OCI-M1 (cell line): ENCODE measurements around the gene USP11.
A peak's percentile ranks its signal among the peaks of the same experiment; 100 is the strongest.

Source experiments
- DNase-seq: peaks from one replicate; lab custom pipeline; 2025; lab: John Stamatoyannopoulos, UW

USP11 gene

DNA sequence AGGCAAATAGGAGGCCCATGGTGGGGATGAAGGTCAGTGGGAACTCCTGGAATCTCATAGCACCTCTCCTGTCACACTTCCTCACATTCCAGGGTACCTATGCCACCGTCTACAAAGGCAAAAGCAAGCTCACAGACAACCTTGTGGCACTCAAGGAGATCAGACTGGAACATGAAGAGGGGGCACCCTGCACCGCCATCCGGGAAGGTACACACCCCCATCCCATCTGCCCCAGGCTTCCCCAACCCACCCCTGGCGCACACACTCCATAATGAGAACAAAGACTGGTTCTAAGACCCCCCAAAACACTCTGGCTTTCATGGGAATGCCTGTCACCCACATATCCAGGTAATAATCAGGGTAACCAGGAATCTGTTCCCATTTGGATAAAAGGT lies 7.9 kb upstream of the USP11 start:
- no peak for DNase-seq

DNA sequence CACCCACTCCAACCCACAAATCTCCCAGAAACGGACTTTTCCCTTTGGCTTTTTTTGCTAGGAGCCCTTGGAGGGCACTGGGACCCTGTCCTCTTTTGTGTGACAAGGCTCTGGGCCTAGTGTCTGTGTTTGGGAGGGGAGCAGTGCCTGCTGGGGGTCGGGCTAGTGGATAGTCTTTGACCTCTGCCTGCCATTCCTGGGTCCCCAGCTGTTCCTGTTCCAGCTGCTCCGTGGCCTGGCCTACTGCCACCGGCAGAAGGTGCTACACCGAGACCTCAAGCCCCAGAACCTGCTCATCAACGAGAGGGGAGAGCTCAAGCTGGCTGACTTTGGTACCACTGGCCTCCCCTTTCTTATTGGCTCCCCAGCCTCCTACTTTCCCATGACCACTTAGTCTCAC lies 6.7 kb upstream of the USP11 start:
- no peak for DNase-seq

- no peak for DNase-seq
Measured at GRCh38 chrX:47226531-47227333, 6.1 kb upstream of the USP11 start.

DNA sequence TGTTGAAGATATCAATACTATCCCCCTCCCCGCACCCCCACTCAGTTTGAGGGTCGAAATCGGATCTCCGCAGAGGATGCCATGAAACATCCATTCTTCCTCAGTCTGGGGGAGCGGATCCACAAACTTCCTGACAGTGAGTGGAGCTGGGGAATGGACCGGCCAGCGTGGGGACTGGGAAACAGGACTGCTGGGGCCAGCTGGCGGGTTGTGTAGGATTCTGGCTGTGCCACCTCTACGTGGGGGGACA lies 5.5 kb upstream of the USP11 start:
- DNase-seq = no peak

DNA sequence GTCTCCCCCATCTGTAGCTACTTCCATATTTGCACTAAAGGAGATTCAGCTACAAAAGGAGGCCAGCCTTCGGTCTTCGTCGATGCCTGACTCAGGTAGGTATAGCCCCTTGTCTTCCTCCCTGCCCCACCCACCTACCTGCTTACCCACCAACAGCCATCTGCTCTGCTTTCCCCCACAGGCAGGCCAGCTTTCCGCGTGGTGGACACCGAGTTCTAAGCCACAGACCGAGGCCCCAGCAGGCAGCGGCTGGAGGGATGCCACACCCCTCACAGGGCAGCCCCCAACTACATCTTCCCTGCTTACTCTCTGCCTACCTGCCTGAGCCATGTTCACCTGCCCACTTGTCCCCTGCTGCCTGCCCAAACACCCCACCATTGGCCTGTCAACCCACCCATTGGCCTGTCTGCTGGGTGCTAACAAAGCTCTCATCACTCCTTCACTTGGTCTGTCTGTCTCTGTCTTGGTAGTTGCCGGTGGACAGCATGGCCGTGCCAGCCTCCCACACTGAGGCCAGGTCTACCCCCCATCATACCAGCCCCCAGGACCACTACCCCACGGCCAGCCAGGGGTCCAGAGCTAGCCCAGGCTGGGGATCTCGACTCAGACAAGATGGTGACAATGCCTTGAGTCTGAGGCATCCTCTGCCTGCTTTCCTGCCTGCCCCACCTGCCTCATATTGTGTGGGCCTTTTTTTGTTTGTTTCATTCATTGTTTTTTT lies 4.1 kb upstream of the USP11 start:
- DNase-seq = no peak

- DNase-seq = no peak
Measured at GRCh38 chrX:47229427-47229826, 3.4 kb upstream of the USP11 start.

GRCh38 chrX:47230136-47230868 lies 2.5 kb upstream of the USP11 start:
- no peak for DNase-seq

DNA sequence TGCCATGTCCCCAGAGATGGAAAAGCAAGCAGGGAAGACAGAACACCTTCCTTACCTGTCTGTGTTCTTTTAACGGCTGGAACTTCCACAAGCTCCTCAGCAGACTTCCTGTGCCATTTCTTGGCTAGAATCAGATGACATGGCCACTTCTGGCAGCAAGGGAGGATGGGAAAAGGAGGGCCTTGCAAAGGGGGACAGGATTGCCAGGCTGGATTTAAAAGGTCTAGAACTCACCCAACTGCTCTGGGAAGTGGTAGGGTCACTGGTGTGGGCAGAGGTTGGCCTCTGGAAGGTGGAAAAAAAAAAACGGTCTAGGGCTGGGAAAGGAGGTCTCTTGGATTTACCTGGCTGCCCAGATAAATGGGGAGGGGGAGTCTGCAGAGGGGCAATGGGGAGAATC lies 1.6 kb upstream of the USP11 start:
- peak; percentile 0 for DNase-seq

DNA sequence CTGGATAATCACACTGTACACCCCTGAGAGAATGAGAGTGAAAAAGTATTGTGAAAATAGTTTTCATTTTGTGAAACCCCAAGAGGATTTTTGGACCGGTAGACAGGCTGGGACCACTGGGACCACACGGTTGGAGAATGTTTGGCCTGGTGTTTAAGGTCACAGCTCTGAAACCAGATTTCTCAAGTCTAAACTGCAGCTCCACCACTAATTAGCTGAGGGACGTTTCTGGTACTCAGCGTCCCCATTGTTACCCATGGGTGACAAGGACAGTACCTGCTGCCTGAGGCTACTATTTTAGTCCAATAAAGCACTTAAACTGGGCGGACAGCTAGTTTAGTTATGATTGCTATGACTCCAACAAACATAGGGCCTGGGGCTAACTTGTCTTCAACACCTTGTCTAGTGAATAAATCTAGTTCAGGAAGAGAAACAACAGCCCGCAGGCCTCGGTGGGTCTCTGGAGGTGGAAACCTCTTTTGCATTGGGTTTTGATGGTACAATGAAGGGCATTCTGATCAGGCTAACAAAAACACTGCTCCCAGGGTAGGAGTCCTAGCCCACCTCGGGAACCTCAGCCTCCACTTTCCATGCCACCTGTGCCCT lies 509 bp upstream of the USP11 start:
- peak; percentile 40 for DNase-seq

GRCh38 chrX:47233333-47234113 lies 714 bp downstream of the USP11 start:
- peak; percentile 96 for DNase-seq

GRCh38 chrX:47234583-47234982 lies 1.8 kb downstream of the USP11 start:
- no peak for DNase-seq

- DNase-seq = no peak
Measured at GRCh38 chrX:47235691-47236103, 2.9 kb downstream of the USP11 start.

GRCh38 chrX:47239199-47239598 lies 6.4 kb downstream of the USP11 start:
- DNase-seq = no peak

DNA sequence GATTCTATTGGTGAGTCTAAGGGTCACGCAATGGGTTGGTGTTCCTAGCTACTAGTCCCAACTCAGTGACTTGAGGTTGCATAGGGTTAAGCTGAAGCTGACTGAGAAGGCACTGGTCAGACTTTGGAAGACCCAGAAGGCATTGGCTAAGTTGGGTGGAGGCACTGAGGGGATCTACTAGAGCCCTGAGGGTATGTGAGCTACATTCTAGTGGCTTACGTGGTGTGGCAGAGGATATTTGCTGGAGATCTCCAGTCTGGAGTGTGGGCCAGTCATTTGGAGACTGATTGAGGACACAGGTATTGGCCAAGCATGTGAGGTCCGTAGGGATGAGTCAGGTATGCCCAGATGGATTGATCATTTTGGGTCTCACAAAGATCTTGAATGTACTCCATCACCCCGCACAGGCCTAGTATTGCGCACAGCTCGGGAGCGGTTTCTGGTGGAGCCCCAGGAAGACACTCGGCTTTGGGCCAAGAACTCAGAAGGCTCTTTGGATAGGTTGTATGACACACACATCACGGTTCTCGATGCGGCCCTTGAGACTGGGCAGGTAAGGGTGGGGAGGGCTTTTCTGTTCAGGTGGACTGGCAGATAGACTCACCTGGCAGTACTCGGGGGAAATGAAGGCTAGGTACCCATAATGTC lies 7.2 kb downstream of the USP11 start:
- DNase-seq = no peak

GRCh38 chrX:47240619-47241018 lies 7.8 kb downstream of the USP11 start:
- DNase-seq = no peak

DNA sequence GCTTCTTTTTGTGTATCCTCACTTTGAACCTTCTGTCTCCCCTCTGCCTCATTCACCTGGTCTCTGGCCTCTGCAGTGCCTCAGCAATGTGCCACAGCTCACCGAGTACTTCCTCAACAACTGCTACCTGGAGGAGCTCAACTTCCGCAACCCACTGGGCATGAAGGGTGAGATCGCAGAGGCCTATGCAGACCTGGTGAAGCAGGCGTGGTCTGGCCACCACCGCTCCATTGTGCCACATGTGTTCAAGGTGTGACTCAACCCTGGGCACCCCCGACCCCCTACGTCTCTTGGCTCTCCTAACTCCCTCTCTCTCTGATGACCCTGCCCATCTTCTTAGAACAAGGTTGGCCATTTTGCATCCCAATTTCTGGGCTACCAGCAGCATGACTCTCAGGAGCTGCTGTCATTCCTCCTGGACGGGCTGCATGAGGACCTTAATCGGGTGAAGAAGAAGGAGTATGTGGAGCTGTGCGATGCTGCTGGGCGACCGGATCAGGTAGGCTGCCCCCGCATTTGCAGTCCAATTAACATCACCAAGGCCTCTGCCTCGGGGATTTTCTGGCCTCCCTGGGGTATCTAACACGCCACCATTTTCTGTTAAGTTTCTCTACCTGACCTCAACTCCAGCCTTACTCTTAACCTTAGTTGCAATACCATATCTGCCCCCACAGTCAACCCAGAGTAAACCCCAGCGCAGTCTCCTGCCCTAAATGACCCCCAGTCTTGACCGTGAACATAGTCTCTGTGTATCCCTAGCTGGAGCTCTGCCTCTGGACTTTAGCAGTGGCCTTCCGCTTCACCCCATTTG lies 8.6 kb downstream of the USP11 start:
- DNase-seq = no peak

GRCh38 chrX:47242321-47242720 lies 9.5 kb downstream of the USP11 start:
- no peak for DNase-seq

DNA sequence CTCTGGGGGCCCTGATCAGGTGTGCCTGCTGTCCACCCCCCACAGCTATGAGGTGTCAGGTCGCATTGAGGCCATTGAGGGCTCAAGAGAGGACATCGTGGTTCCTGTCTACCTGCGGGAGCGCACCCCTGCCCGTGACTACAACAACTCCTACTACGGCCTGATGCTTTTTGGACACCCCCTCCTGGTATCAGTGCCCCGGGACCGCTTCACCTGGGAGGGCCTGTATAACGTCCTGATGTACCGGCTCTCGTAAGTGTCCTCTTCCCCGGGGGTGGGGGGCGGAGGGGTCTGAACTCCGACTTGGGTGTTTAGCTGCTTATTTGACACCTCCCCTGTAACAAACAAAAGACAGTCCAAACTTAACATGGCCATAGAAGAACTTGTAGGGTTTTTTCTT lies 10.5 kb downstream of the USP11 start:
- no peak for DNase-seq

DNA sequence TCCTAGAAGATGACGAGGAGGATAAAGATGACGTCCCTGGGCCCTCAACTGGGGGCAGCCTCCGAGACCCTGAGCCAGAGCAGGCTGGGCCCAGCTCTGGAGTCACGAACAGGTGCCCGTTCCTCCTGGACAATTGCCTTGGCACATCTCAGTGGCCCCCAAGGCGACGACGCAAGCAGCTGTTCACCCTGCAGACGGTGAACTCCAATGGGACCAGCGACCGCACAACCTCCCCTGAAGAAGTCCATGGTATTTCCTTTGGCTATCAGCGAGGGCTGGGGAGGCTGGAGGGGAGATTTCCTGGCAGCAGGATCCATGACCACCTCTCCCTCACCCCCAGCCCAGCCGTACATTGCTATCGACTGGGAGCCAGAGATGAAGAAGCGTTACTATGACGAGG lies 11.9 kb downstream of the USP11 start:
- DNase-seq = no peak

DNA sequence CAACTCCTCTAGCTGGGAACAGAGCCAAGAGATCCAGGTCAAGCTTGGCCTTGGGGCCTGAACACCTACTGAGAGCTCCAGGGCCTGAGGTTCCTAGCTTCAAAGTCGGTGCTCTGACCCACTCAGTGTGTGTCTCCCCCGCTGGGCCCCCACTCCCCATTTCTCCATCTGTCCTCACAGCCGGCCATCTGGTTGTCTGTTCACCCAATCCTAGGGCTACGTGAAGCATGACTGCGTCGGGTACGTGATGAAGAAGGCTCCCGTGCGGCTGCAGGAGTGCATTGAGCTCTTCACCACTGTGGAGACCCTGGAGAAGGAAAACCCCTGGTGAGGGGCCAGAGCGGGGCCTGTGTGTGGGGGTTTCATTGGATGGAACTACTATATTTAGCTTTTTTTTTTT lies 12.3 kb downstream of the USP11 start:
- DNase-seq = no peak
